ENCODE results near the gene TAMM41.

GRCh38 chr3:11807686-11808085 is 39.0 kb downstream of the TAMM41 start:
- TF ChIP-seq POLR2AphosphoS5 (IDR thresholded peaks at IDR 0.05; ENCODE audit: borderline replicate concordance, low read depth, low read length) (no peak), FOXP2 (optimal IDR thresholded peaks at IDR 0.05; ENCODE audit: control extremely low read depth, extremely low read length, insufficient read depth) (no peak)
